Stimulated activated CD4-positive, alpha-beta T cell treated with anti-CD3 and anti-CD28 coated beads, Interleukin-1b, Interleukin-23, amount 100 ng/mL, for 4 hours (primary cell): ENCODE data around the gene OR2K2.
"Not testable (repeated sequence)": the region's sequence is repeated elsewhere in the genome, so short reads cannot be mapped to it uniquely, and the experiment has no call there.

Source experiments
- DNase-seq, 2 donors: peaks; one replicate each; pipeline ENCODE4 v3.0.0-alpha.2; 2020; ENCODE audit warnings: low read depth in 2 of 2

The OR2K2 gene

DNA sequence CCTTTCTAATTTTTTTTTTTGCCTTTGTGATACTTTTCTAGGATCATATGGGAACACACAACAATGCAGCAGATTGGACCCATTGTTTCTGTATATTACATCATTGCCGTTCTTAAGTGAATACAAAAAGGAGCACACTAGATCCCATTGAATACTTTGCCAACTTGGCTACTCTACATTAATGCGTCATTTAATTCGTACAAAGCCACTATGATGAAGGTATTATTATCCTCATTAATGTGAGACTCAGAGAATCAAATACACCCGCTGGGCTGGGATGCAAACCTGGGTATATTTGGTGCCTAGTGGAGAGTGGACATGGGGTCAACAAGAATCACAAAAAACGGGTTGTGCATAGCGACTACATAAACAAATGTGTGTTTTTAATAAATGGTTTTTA, 31.9 kb downstream of the OR2K2 start:
- DNase-seq: no peak

DNA sequence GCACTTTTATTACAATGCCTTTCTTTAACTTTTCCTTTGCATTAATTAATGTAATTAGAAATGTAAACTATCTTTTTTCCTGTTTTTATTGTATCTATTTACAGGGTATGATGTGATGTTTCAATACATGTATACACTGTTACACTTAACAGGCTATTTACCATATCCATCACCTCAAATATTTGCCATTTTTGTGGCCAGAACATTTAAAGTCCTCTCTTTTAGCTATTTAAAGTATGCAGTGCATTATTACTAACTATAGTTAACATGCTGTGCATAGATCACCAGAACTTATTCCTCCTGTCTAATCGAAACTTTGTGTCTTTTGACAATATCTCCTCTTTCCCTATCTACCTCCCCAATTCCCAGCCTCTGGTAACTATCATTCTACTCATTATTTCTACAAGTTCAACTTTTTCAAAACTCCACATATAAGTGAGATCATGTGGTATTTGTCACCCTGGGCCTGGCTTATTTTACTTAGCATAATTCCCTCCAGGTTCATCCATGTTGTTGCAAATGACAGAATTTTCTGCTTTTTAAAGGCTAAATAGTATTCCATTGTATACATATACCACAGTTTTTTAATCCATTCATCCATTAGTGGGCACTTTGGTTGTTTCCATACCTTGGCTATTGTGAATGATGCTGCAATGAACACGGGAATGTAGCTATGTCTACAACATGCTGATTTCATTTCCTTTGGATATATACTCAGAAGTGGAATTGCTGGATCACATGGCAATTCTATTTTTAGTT, 32.8 kb downstream of the OR2K2 start:
- no peak for DNase-seq

DNA sequence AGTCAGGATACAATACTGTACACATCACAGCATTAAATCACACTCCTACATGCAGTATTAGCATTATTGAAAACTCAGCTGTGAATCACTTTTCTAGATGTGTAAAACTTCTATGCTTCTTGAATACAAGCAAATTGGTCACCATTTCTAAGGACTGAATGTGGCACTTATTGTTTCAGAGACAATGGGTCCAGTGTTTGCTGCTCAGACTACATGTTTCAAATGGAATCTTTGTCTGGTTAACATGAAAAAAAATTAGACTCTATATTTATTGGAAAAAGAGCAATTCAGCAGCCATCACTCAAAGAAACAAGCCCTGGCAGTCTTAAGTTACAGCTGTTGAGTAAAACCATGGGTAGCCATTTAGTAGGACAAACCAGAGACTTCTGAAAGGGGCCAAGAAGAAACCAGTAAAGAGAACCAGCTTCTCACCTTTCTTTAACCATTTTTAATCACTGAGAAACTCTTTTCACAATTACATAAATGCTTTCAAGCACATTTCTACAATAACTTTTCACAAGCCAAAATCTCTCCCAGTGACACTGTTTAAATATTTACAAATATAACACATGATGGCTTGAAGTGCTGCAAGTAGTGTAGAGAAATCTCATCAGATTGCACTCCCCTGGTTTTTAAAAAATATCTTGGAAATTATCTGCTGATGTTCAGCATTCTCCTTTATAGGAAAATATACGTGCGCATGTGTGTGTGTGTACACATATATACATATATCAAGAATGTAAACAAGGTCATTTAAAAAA, 35.2 kb downstream of the OR2K2 start:
- DNase-seq: no peak

DNA sequence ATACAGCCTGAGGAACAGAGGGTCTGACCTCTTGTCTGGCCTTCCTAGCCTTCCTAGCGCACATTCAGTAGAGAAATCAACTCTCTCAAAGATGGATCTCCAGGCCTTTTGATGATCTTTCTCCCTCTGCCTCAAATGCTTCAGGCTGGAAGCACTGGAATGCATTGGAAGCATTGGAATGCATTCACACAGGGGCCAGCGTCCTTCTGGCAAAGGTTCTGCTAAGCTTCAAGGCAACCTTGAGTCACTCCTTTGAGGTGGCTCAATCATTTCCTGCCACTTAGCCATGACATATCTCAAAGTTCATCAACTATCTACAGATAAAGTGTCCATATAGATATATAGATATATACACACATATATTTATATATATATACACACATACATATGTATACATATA, 42.9 kb downstream of the OR2K2 start:
- no peak for DNase-seq

DNA sequence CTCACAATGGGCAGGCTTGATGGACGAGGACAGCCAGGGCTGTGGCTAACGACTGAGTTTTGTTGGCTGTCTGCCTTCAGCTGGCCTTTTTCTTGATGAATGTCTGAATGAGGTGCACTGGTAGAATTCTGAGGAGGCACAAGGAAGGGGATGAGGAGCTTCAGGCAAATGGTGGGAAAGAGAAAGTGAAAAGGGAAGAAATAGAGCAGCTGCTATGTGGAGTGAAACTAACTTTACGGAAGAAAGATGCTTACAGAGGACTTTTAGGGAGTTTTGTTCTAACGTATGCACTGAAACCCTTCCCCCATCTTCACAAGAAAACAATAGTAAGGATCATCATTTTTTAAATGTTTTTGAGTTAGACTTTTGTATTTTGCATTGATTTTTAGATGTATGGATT, 45.3 kb downstream of the OR2K2 start:
- no peak for DNase-seq

DNA sequence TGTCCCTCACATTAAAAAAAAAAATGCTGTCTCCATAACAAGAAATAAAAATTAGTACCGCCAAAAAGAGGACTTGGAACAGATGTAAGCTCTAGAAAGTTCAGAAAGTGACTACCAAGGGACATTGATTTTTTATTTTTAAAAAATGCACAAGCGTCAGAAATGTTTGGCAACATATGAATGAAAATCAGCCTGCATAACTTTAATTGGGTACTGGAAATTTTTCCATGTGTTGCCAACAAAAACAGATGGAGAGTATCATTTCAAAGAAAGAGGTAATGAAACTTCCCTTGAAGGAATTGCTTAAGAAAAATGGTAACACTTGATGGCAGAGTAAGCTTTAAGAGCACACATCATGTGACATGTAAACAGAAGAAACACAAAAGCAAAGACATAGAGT, 47.2 kb downstream of the OR2K2 start:
- no peak for DNase-seq

DNA sequence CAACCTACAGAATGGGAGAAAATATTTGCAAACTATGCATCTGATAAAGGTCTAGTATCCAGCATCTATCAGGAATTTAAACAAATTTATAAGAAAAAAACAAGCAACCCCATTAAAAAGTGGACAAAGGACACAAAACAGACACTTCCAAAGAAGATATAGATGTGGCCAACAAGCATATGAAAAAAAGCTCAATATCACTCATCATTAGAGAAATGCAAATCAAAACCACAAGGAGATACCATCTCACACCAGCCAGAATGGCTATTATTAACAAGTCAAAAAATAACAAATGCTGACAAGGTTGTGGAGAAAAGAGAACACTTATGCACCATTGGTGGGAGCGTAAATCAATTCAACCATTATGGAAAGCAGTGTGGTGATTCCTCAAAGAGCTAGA, 49.2 kb downstream of the OR2K2 start:
- not testable (repeated sequence) for DNase-seq
